Osteoblast (primary cell): Measurements from ENCODE around the gene PCSK5. TPM values are rescaled to one million over a fixed set of nuclear protein-coding genes. Genes with fewer than 3 reads are reported as not detected.
"Not testable (repeated sequence)": the region's sequence is repeated elsewhere in the genome, so short reads cannot be mapped to it uniquely, and the experiment has no call there.

ENCODE experiments used
- DNase-seq: peaks from one replicate; pipeline ENCODE4 v3.0.0; 2011; ENCODE audit warnings: low spot score, mixed read lengths; ENCODE audit not compliant: insufficient read length; ENCODE audit errors: missing footprints
- H2AFZ ChIP-seq: 2 replicates; pipeline ENCODE4 v1.6.0; 2011; ENCODE audit warnings: mild to moderate bottlenecking, low read length
- H3K27ac ChIP-seq: 2 replicates; pipeline ENCODE4 v1.5.1; 2011; ENCODE audit warnings: mild to moderate bottlenecking, low read depth, low read length, moderate library complexity
- H3K27me3 ChIP-seq: 2 replicates; pipeline ENCODE4 v1.6.0; 2012; ENCODE audit warnings: mild to moderate bottlenecking, control low read depth, inconsistent platforms, low read length, moderate library complexity; ENCODE audit not compliant: insufficient read depth
- H3K36me3 ChIP-seq: 2 replicates; pipeline ENCODE4 v1.5.1; 2011; ENCODE audit warnings: mild to moderate bottlenecking, low read length, control low read depth, moderate library complexity; ENCODE audit not compliant: insufficient read depth
- H3K4me1 ChIP-seq: 2 replicates; pipeline ENCODE4 v1.5.1; 2011; ENCODE audit warnings: mild to moderate bottlenecking, low read length, control low read depth, moderate library complexity; ENCODE audit not compliant: insufficient read depth
- H3K4me2 ChIP-seq: 2 replicates; pipeline ENCODE4 v1.6.0; 2011; ENCODE audit warnings: mild to moderate bottlenecking, low read length; ENCODE audit not compliant: insufficient read depth
- H3K4me3 ChIP-seq: fragments of 200-600 bp; sonication (generic); 3 replicates; pipeline ENCODE4 v1.5.1; 2012; ENCODE audit warnings: mild to moderate bottlenecking, low read length, inconsistent platforms; ENCODE audit not compliant: insufficient read depth
- H3K79me2 ChIP-seq: 2 replicates; pipeline ENCODE4 v1.6.0; 2012; ENCODE audit warnings: mild to moderate bottlenecking, low read length, control low read depth, inconsistent platforms; ENCODE audit not compliant: insufficient read depth
- H3K9me3 ChIP-seq: 2 replicates; pipeline ENCODE4 v1.5.1; 2011; ENCODE audit warnings: low read depth, low read length, control low read depth
- H4K20me1 ChIP-seq: 2 replicates; pipeline ENCODE4 v1.6.0; 2012; ENCODE audit warnings: mild to moderate bottlenecking, low read length, control low read depth; ENCODE audit not compliant: insufficient read depth
- CTCF ChIP-seq: IDR thresholded peaks from 2 replicates; pipeline ENCODE4 v1.5.1; 2011; ENCODE audit warnings: mild to moderate bottlenecking, low read depth, low read length, moderate library complexity; ENCODE audit errors: extremely low read depth
- total RNA-seq: library from RNA; depleted of rRNA; stranded (reverse); fragments of >200 nt; gene quantifications from 2 replicates; pipeline ENCODE4 v1.2.3, GENCODE V29; 2012

PCSK5 gene
- total RNA-seq, 1 donor = 14.5 TPM

- no peaks in the 10 kb centered on the region for H3K36me3 ChIP-seq
Observed at GRCh38 chr9:75962013-75962661, 71.7 kb downstream of the PCSK5 start.

DNA sequence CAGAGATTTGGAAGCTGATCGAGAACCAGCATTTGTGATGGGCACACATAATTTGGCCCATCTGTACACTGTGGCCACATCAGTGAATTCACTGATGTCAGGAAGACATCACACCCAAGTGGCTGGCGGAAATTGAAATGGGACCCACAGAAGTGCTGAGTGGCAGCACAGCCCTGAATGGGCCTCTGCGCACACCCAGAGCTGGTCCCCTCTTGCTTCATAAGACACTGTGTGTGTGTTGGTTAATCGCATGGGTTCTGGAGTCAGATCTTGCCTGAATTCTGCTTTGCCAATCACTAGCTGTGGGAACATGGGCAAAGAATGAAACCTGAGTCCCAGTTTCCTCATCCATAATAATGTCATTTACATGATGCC lies 72.2 kb downstream of the PCSK5 start:
- no peaks in the 10 kb centered on the region for H3K27me3 ChIP-seq
- H3K4me2 ChIP-seq = no peak overlapping the region
- H4K20me1 ChIP-seq = no peaks in the 10 kb centered on the region
- no peaks in the 10 kb centered on the region for H3K36me3 ChIP-seq
- H3K9me3 ChIP-seq = no peaks in the 10 kb centered on the region
- H3K27ac ChIP-seq = no peak overlapping the region
- H3K4me1 ChIP-seq = peaks cover 5% of the 10 kb centered on the region
- no peak for DNase-seq
- no peak for TF ChIP-seq CTCF
- H3K79me2 ChIP-seq = no peaks in the 10 kb centered on the region
- H3K4me3 ChIP-seq = no peak overlapping the region
- H2AFZ ChIP-seq = no peak overlapping the region

More at GRCh38 chr9:75962013-75962661, 71.7 kb downstream of the PCSK5 start:
- no peaks in the 10 kb centered on the region for H3K9me3 ChIP-seq
- no peaks in the 10 kb centered on the region for H3K79me2 ChIP-seq
- H3K27ac ChIP-seq = no peak overlapping the region
- H3K4me3 ChIP-seq = no peak overlapping the region
- DNase-seq = no peak
- H3K4me1 ChIP-seq = peaks cover 5% of the 10 kb centered on the region
- no peak overlapping the region for H2AFZ ChIP-seq
- no peaks in the 10 kb centered on the region for H3K27me3 ChIP-seq
- no peak overlapping the region for H3K4me2 ChIP-seq
- TF ChIP-seq CTCF = no peak
- H4K20me1 ChIP-seq = no peaks in the 10 kb centered on the region

DNA sequence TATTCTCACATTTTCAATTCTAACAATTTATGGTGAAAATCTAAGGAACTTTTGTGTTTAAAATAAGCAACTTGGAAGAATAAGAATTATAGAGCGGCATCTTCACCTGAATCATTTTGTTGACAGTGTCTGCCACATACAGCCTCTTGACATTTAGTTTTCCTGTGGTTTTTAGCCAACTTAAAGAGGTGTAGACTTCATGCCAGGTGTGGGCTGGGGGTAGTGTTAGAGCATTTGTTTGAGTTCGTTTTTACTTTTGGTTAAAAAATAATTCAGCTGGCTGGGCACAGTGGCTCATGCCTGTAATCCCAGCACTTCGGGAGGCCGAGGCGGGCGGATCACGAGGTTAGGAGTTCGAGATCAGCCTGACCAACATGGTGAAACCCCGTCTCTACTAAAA lies 72.8 kb downstream of the PCSK5 start:
- not testable (repeated sequence) for H3K27ac ChIP-seq, H3K4me2 ChIP-seq, DNase-seq, H4K20me1 ChIP-seq, H3K79me2 ChIP-seq, H3K36me3 ChIP-seq, H3K4me3 ChIP-seq, H3K9me3 ChIP-seq, H3K4me1 ChIP-seq, H3K27me3 ChIP-seq, H2AFZ ChIP-seq

DNA sequence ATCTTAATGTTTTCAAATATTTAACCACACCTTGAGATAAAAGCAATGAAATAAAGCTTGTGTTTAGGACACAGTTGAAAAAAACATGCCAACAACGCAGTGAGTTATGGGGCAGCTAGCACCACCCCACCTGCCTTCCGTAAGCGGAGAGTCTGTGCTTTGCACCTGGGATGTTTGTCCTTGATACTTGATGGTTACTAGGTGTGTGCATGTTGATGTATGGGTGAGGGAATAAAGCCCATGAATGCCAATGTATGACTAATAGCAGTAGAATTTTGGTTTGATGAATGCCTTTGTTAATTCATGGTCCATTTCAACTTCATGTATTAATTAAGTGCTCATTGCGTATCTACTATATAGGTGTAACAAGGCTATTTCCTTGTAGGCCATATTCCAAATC lies 74.0 kb downstream of the PCSK5 start:
- Histone ChIP-seq H3K36me3 (no peaks in the 10 kb centered on the region), H3K4me2 (no peak overlapping the region), H3K27ac (no peak overlapping the region), H2AFZ (no peak overlapping the region), H3K4me3 (no peak overlapping the region), H4K20me1 (no peaks in the 10 kb centered on the region), H3K4me1 (peaks cover 5% of the 10 kb centered on the region), H3K79me2 (no peaks in the 10 kb centered on the region), H3K27me3 (no peaks in the 10 kb centered on the region), H3K9me3 (no peaks in the 10 kb centered on the region)
- no peak for DNase-seq
- TF ChIP-seq CTCF = no peak
